Gastrocnemius medialis (tissue), 4 donors: ENCODE data around the gene STK35. TPM values are rescaled to one million over a fixed set of nuclear protein-coding genes. Genes with fewer than 3 reads are reported as not detected.
A peak's percentile ranks its signal among the peaks of the same experiment; 100 is the strongest.

Source experiments
- ATAC-seq, 2 donors: fragments of 150-250 bp; one replicate each; pipeline ENCODE4 v1.9.1; 2016
- DNase-seq, 2 donors: peaks; one replicate each; pipeline ENCODE4 v3.0.0-alpha.2; 2019
- H3K27ac ChIP-seq, 4 donors: fragments of 200-600 bp; sonication (generic); 1 replicate in 1 of 4; 2 replicates in 3 of 4; pipeline ENCODE4 v1.5.1; 2016 to 2018; ENCODE audit warnings: mild to moderate bottlenecking in 2 of 4, moderate library complexity in 1 of 4
- H3K27me3 ChIP-seq, 3 donors: fragments of 200-600 bp; sonication (generic) in 2 of 3; 1 replicate in 1 of 3; 2 replicates in 2 of 3; pipeline versions ENCODE4 v1.5.1 to v1.6.0; 2016 to 2019; ENCODE audit warnings: mild to moderate bottlenecking in 1 of 3, moderate library complexity in 1 of 3
- H3K36me3 ChIP-seq, 2 donors: fragments of 200-600 bp; sonication (generic) in 1 of 2; one replicate each; pipeline ENCODE4 v1.5.1; 2017 to 2018
- H3K4me1 ChIP-seq, 2 donors: fragments of 200-600 bp; sonication (generic) in 1 of 2; one replicate each; pipeline ENCODE4 v1.5.1; 2016 to 2017; ENCODE audit warnings: mild to moderate bottlenecking in 2 of 2
- H3K4me3 ChIP-seq, 4 donors: fragments of 200-600 bp; sonication (generic) in 3 of 4; 1 replicate in 1 of 4; 2 replicates in 3 of 4; pipeline ENCODE4 v1.5.1; 2016 to 2019; ENCODE audit warnings: mild to moderate bottlenecking in 2 of 4
- H3K9me3 ChIP-seq, 3 donors: fragments of 200-600 bp; sonication (generic) in 2 of 3; 1 replicate in 1 of 3; 2 replicates in 2 of 3; pipeline ENCODE4 v1.5.1; 2016 to 2019
- CTCF ChIP-seq, 5 experiments: fragments of 450-650 bp in 3 of 5; fragments of 200-600 bp in 2 of 5; sonication (generic) in 2 of 5; IDR thresholded peaks in 4 of 5; conservative IDR thresholded peaks in 1 of 5; 1 replicate in 4 of 5; 2 replicates in 1 of 5; pipeline ENCODE4 v1.5.1; 2016 to 2019; ENCODE audit warnings: antibody characterized with exemption in 5 of 5, mild to moderate bottlenecking in 3 of 5, moderate library complexity in 3 of 5
- POLR2A ChIP-seq, 2 donors: fragments of 450-650 bp; IDR thresholded peaks; one replicate each; pipeline ENCODE4 v1.6.1; 2017; ENCODE audit warnings: antibody characterized with exemption in 2 of 2, mild to moderate bottlenecking in 2 of 2, moderate library complexity in 2 of 2
- in situ Hi-C, 4 donors: fragments of 200-750 bp; cut with MboI; loops; one replicate each; pipeline versions ENCODE4 v1.15.0 to v1.8.0; 2017; ENCODE audit warnings: low sequenced_read_pairs in 4 of 4
- intact Hi-C: fragments of 100-400 bp; cut with DNase I; formaldehyde crosslinking; loops from one replicate; pipeline ENCODE4 v1.15.1; 2023; ENCODE audit warnings: low total_unique reads
- total RNA-seq, 4 donors: library from RNA; depleted of rRNA; stranded (reverse); fragments of >200 nt; gene quantifications; one replicate each; pipeline versions ENCODE4 v1.1.0 to v1.2.3, GENCODE V29; 2016

Gene STK35
- total RNA-seq, 4 donors from 2014 or later = 2.9 to 9.1 (median 6.3) TPM

GRCh38 chr20:2132461-2132901 lies 30.9 kb downstream of the STK35 start:
- in situ Hi-C loops = no loop called here
- peaks cover 42 to 45% of the 10 kb centered on the region in 2 donors for H3K4me1 ChIP-seq
- no peaks in the 10 kb centered on the region for H3K36me3 ChIP-seq
- no peaks in the 10 kb centered on the region for H3K27me3 ChIP-seq
- no peak overlapping the region for H3K4me3 ChIP-seq
- DNase-seq (peak; percentile 26 to 71), ATAC-seq (peak; percentile 84 to 90)
- intact Hi-C loops = no loop called here
- TF ChIP-seq CTCF (IDR thresholded peaks at IDR 0.05 in 4 of 5, conservative IDR thresholded peaks at IDR 0.05 in 1 of 5) = no peak
- no peak for TF ChIP-seq POLR2A (IDR thresholded peaks at IDR 0.05)
- H3K27ac ChIP-seq = peak overlapping the region; percentile 27 to 71 (median 62)
- H3K9me3 ChIP-seq = no peaks in the 10 kb centered on the region

- peaks cover 43 to 44% of the 10 kb centered on the region in 2 donors for H3K4me1 ChIP-seq
- DNase-seq = no peak
- no peaks in the 10 kb centered on the region for H3K9me3 ChIP-seq
- in situ Hi-C loops (no loop called here), intact Hi-C loops (no loop called here)
- H3K36me3 ChIP-seq = no peaks in the 10 kb centered on the region
- peak in 1 of 2 donors; percentile 6 for ATAC-seq
- TF ChIP-seq CTCF (IDR thresholded peaks at IDR 0.05 in 4 of 5, conservative IDR thresholded peaks at IDR 0.05 in 1 of 5) (no peak), POLR2A (IDR thresholded peaks at IDR 0.05) (no peak)
- H3K27ac ChIP-seq = peak overlapping the region; percentile 27 to 71 (median 62)
- H3K27me3 ChIP-seq = no peaks in the 10 kb centered on the region
- H3K4me3 ChIP-seq = no peak overlapping the region
These were observed 31.9 kb downstream of the STK35 start for GRCh38 chr20:2133318-2134183.

DNA sequence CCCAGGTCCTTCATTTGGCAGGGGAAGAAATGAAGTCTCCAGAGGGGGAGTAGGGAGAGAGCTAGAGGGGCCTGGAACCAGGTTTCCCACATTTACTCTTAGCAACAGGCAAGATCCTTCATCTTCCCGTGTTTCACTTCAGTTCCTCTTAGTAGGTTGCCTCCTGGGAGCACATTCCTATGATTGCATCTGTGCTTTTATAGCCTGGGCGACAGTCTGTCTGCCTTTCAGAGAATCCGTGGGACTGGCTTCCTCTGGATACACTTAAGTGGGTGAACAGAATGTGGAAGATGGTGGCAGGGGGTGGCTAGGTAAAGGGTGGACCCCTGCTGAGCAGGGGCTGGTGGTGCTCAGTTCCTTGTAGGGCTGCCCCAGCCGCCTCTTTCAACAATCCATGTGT lies 33.4 kb downstream of the STK35 start:
- intact Hi-C loops = loop anchor here (5.0 kb wide), 1 partner anchor 188 kb away; no protein-coding TSS in a partner anchor
- Histone ChIP-seq H3K27ac (no peak overlapping the region), H3K27me3 (no peaks in the 10 kb centered on the region), H3K9me3 (no peaks in the 10 kb centered on the region), H3K4me3 (no peak overlapping the region), H3K36me3 (no peaks in the 10 kb centered on the region), H3K4me1 (peaks cover 53 to 55% of the 10 kb centered on the region in 2 donors)
- in situ Hi-C loops = no loop called here
- no peak for ATAC-seq
- no peak for DNase-seq
- TF ChIP-seq CTCF (IDR thresholded peaks at IDR 0.05 in 4 of 5, conservative IDR thresholded peaks at IDR 0.05 in 1 of 5) (no peak), POLR2A (IDR thresholded peaks at IDR 0.05) (no peak)

DNA sequence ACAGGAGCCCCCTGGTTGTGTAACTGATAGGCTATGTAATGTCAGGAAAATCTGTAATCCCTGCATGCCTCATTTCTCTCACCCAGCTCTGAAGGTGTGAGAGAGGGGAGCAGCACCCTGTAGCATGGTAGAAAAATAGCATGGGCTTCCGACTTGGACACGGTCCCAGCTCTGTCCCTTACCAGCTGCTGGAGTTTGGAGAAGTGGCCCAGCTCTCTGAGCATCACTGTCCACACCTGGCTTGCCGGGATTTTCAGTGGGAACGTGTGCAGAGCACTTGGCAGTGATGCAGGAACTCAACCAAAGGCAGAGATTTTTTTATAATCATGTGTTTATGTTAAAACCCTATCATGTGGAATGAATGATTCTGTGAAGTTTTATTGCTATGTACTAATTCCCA lies 34.6 kb downstream of the STK35 start:
- intact Hi-C loops (loop anchor here (5.0 kb wide), 1 partner anchor 189 kb away; no protein-coding TSS in a partner anchor), in situ Hi-C loops (no loop called here)
- no peak for DNase-seq
- Histone ChIP-seq H3K9me3 (no peaks in the 10 kb centered on the region), H3K4me3 (no peak overlapping the region), H3K27me3 (no peaks in the 10 kb centered on the region), H3K36me3 (no peaks in the 10 kb centered on the region), H3K4me1 (peaks cover 59 to 62% of the 10 kb centered on the region in 2 donors), H3K27ac (no peak overlapping the region)
- ATAC-seq = no peak
- TF ChIP-seq CTCF (IDR thresholded peaks at IDR 0.05 in 4 of 5, conservative IDR thresholded peaks at IDR 0.05 in 1 of 5) = no peak
- TF ChIP-seq POLR2A (IDR thresholded peaks at IDR 0.05) = no peak
